Measurements from ENCODE around the gene OSR1.

Gene OSR1

DNA sequence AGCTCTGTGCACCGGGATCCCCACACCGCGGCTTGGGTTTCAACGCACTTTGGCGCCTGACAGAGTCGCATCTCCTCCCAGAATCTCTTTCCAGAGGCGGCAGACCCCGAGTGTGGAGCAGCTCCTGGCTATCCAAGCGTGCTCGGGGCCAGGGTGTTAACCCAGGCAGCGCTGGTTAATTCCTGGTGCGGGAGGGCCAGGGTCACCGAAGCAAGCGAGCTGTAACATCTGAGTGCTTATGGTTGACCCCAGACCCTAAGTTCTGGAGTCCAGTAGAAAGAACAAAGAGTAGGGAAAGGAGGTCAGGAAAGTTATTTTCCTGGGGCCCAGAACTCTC, 566 bp upstream of the OSR1 start:
- H3K9ac ChIP-seq: peak overlapping the region; percentile 42; the same call in 1 of the 2 replicates
- H3K36me3 ChIP-seq (ENCODE audit: insufficient read depth): no peaks in the 10 kb centered on the region
- peak overlapping the region; percentile 91 for H3K4me2 ChIP-seq
- no peak for TF ChIP-seq CTCF (conservative IDR thresholded peaks at IDR 0.05; ENCODE audit: low read depth, low read length)
- H3K27ac ChIP-seq: no peak overlapping the region
- H4K20me1 ChIP-seq (ENCODE audit: insufficient read depth): no peaks in the 10 kb centered on the region
- no peaks in the 10 kb centered on the region; the same call in 1 of the 2 replicates for H3K27me3 ChIP-seq (ENCODE audit: insufficient read depth, low read depth)
- no peak overlapping the region for H3K4me3 ChIP-seq (IDR thresholded peaks at IDR 0.05; ENCODE audit: insufficient read depth, low read depth, low read length)
- peaks cover 7% of the 10 kb centered on the region for H3K4me1 ChIP-seq (ENCODE audit: low read depth, poor library complexity, severe bottlenecking)
- peak overlapping the region; percentile 93 for H2AFZ ChIP-seq (ENCODE audit: low read depth)
- no peaks in the 10 kb centered on the region for H3K79me2 ChIP-seq (ENCODE audit: insufficient read depth, low read depth)

DNA sequence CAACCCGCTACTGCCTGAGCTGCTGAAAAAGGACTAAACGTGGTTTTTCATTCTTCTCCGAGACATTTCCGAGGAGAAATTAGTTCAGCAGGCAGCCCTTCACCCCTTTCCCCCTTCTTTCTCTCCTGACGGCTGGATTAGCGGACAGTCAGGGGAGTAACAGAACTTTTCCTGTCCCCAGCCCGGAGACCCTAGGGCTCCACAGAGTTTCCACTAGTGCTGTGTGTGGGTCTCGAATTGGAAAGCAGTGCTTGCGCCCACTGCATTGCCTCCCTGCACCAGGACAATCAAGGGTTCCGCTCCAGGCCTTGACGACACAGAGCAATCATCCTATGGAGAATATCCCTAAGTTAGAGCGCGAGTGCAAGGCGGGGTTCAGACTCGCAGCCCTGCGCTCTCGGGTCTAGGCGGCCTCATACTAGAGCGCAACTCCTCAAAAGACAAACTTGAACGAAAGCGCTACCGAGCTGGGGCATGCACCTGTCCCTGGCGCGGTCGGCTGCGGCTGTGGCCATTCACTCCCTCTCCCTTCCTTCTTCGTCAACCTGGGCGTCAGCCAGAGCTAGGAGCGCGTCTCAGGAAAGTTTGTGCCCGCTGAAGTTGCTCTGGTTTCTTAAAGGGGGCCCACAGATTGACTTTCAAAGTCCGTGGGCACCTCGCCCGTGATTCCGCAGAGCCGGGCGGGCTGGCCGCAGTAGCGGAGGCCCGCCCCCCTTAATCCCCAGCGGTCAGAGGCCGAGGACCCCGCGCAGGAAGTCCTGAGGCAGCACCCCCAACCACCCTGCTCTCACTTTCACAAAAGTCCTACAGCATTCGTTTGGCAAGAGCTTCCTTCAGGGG, 801 bp downstream of the OSR1 start:
- Histone ChIP-seq H3K4me3 (IDR thresholded peaks at IDR 0.05; ENCODE audit: insufficient read depth, low read depth, low read length) (no peak overlapping the region), H3K79me2 (ENCODE audit: insufficient read depth, low read depth) (no peaks in the 10 kb centered on the region), H3K9ac (peak overlapping the region; percentile 50; the same call in 1 of the 2 replicates), H3K27me3 (ENCODE audit: insufficient read depth, low read depth) (no peaks in the 10 kb centered on the region; the same call in 1 of the 2 replicates), H3K4me1 (ENCODE audit: low read depth, poor library complexity, severe bottlenecking) (peaks cover 7% of the 10 kb centered on the region), H3K36me3 (ENCODE audit: insufficient read depth) (no peaks in the 10 kb centered on the region), H4K20me1 (ENCODE audit: insufficient read depth) (no peaks in the 10 kb centered on the region), H3K27ac (peak overlapping the region; percentile 12; the same call in 1 of the 2 replicates), H3K4me2 (peak overlapping the region; percentile 79), H2AFZ (ENCODE audit: low read depth) (peak overlapping the region; percentile 93)
- no peak for TF ChIP-seq CTCF (conservative IDR thresholded peaks at IDR 0.05; ENCODE audit: low read depth, low read length)

GRCh38 chr2:19356545-19357401, 1.6 kb downstream of the OSR1 start:
- no peaks in the 10 kb centered on the region for H3K36me3 ChIP-seq (ENCODE audit: insufficient read depth)
- no peak overlapping the region for H2AFZ ChIP-seq (ENCODE audit: low read depth)
- H4K20me1 ChIP-seq (ENCODE audit: insufficient read depth): no peaks in the 10 kb centered on the region
- no peak for TF ChIP-seq CTCF (conservative IDR thresholded peaks at IDR 0.05; ENCODE audit: low read depth, low read length)
- H3K9ac ChIP-seq: no peak overlapping the region
- peak overlapping the region; percentile 79; the same call in 1 of the 2 replicates for H3K4me2 ChIP-seq
- peaks cover 7% of the 10 kb centered on the region for H3K4me1 ChIP-seq (ENCODE audit: low read depth, poor library complexity, severe bottlenecking)
- no peaks in the 10 kb centered on the region; the same call in 1 of the 2 replicates for H3K27me3 ChIP-seq (ENCODE audit: insufficient read depth, low read depth)
- H3K79me2 ChIP-seq (ENCODE audit: insufficient read depth, low read depth): no peaks in the 10 kb centered on the region
- H3K27ac ChIP-seq: no peak overlapping the region
- no peak overlapping the region for H3K4me3 ChIP-seq (IDR thresholded peaks at IDR 0.05; ENCODE audit: insufficient read depth, low read depth, low read length)

GRCh38 chr2:19355931-19356544, 2.4 kb downstream of the OSR1 start:
- no peaks in the 10 kb centered on the region for H4K20me1 ChIP-seq (ENCODE audit: insufficient read depth)
- H3K36me3 ChIP-seq (ENCODE audit: insufficient read depth): no peaks in the 10 kb centered on the region
- no peak overlapping the region for H3K4me3 ChIP-seq (IDR thresholded peaks at IDR 0.05; ENCODE audit: insufficient read depth, low read depth, low read length)
- H3K4me2 ChIP-seq: no peak overlapping the region
- TF ChIP-seq CTCF (conservative IDR thresholded peaks at IDR 0.05; ENCODE audit: low read depth, low read length): no peak
- H3K9ac ChIP-seq: no peak overlapping the region
- no peak overlapping the region for H2AFZ ChIP-seq (ENCODE audit: low read depth)
- H3K4me1 ChIP-seq (ENCODE audit: low read depth, poor library complexity, severe bottlenecking): peaks cover 7% of the 10 kb centered on the region
- no peak overlapping the region for H3K27ac ChIP-seq
- no peaks in the 10 kb centered on the region; the same call in 1 of the 2 replicates for H3K27me3 ChIP-seq (ENCODE audit: insufficient read depth, low read depth)
- no peaks in the 10 kb centered on the region for H3K79me2 ChIP-seq (ENCODE audit: insufficient read depth, low read depth)

All from KMS-11 (cell line).